Fibroblast of skin of right biceps (primary cell): ENCODE data around the gene PLEKHB2.
"Not testable (repeated sequence)": the region's sequence is repeated elsewhere in the genome, so short reads cannot be mapped to it uniquely, and the experiment has no call there.

ENCODE experiments used
- DNase-seq: peaks from one replicate; pipeline ENCODE4 v3.0.0-alpha.2; 2013

PLEKHB2 gene

GRCh38 chr2:131105156-131105949 lies at the start of gene PLEKHB2:
TSS of gene PLEKHB2 (plus strand) at chr2:131105336. CDS start at chr2:131120942, 15,606 bp downstream.
- peak; percentile 90 for DNase-seq

- no peak for DNase-seq
Observed at GRCh38 chr2:131056204-131056931, 48.8 kb upstream of the PLEKHB2 start.

GRCh38 chr2:131056932-131057287 lies 48.2 kb upstream of the PLEKHB2 start:
- no peak for DNase-seq

- no peak for DNase-seq
Observed at GRCh38 chr2:131058214-131058843, 46.8 kb upstream of the PLEKHB2 start.

GRCh38 chr2:131058920-131059319 lies 46.2 kb upstream of the PLEKHB2 start:
- DNase-seq: no peak

- no peak for DNase-seq
Observed at GRCh38 chr2:131063501-131064283, 41.4 kb upstream of the PLEKHB2 start.

GRCh38 chr2:131064589-131065512 lies 40.3 kb upstream of the PLEKHB2 start:
- DNase-seq: no peak

GRCh38 chr2:131067465-131068125 lies 37.5 kb upstream of the PLEKHB2 start:
- DNase-seq: no peak

- DNase-seq: not testable (repeated sequence)
Observed at GRCh38 chr2:131068172-131068571, 37.0 kb upstream of the PLEKHB2 start.

GRCh38 chr2:131075578-131075977 lies 29.6 kb upstream of the PLEKHB2 start:
- DNase-seq: not testable (repeated sequence)

GRCh38 chr2:131076707-131077106 lies 28.4 kb upstream of the PLEKHB2 start:
- DNase-seq: no peak

GRCh38 chr2:131077182-131077846 lies 27.8 kb upstream of the PLEKHB2 start:
- DNase-seq: no peak

GRCh38 chr2:131077966-131078365 lies 27.2 kb upstream of the PLEKHB2 start:
- DNase-seq: no peak

GRCh38 chr2:131079931-131080330 lies 25.2 kb upstream of the PLEKHB2 start:
- DNase-seq: not testable (repeated sequence)

GRCh38 chr2:131081190-131081589 lies 23.9 kb upstream of the PLEKHB2 start:
- no peak for DNase-seq

- no peak for DNase-seq
Observed at GRCh38 chr2:131085646-131086045, 19.5 kb upstream of the PLEKHB2 start.

- DNase-seq: no peak
Observed at GRCh38 chr2:131092458-131093005, 12.6 kb upstream of the PLEKHB2 start.

- DNase-seq: peak; percentile 91
Observed at GRCh38 chr2:131093006-131093695, 12.0 kb upstream of the PLEKHB2 start, which contains the start of gene FAM168B. TSS of gene FAM168B (minus strand) at chr2:131093460. CDS start at chr2:131082646, 10,814 bp downstream.

- no peak for DNase-seq
Observed at GRCh38 chr2:131093696-131094462, 11.3 kb upstream of the PLEKHB2 start.
